ENCODE measurements around the gene TWSG1. TPM values are rescaled to one million over a fixed set of nuclear protein-coding genes. Genes with fewer than 3 reads are reported as not detected.
"Not testable (repeated sequence)": the region's sequence is repeated elsewhere in the genome, so short reads cannot be mapped to it uniquely, and the experiment has no call there.

TWSG1 gene
- total RNA-seq, 1 experiment from 2014 or later: 50.7 TPM

- no peak for DNase-seq (ENCODE audit: low spot score)
- in situ Hi-C loops (cut with HindIII; ENCODE audit: low sequenced_read_pairs): no loop called here
These were observed 102.5 kb downstream of the TWSG1 start for GRCh38 chr18:9437021-9437437.

DNA sequence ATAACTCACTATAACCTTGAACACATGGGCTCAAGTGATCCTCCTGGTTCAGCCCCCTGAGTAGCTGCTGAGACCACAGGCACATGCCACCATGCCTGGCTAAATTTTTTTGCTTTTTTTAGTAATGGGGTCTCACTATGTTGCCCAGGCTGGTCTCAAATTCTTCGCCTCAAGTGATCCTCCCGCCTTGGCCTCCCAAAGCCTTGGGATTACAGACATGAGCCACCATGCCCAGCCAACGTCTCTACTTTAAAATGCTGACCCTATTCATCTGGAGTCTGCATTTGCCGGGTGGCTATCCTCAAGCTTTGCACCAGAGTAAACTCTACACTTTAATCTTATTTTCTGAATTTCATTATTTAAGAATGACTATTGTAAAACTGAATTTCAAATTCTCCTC is 103.1 kb downstream of the TWSG1 start:
- no peak for DNase-seq (ENCODE audit: low spot score)
- in situ Hi-C loops (cut with HindIII; ENCODE audit: low sequenced_read_pairs): no loop called here

DNA sequence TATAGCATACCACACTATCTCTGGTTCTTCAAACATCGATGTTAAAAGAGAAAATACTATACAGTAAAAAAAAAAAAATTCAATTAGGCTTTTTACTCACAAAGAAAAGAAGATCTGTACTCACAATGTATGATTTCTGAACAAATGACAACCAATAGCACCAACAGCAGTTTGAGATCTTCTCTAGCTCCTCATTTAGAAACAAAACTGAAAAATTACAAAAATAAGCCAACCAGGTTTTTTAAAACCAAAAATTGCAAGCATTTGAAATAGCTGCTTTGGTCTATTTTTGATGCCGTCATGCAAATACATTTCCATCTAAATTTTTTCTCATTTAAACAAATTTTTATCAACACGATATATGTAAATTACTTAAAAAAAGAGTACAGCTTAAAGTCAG is 106.5 kb downstream of the TWSG1 start:
- DNase-seq (ENCODE audit: low spot score): no peak
- in situ Hi-C loops (cut with HindIII; ENCODE audit: low sequenced_read_pairs): no loop called here

GRCh38 chr18:9444549-9444948 is 110.0 kb downstream of the TWSG1 start:
- DNase-seq (ENCODE audit: low spot score): no peak
- in situ Hi-C loops (cut with HindIII; ENCODE audit: low sequenced_read_pairs): no loop called here

GRCh38 chr18:9446839-9447238 is 112.3 kb downstream of the TWSG1 start:
- in situ Hi-C loops (cut with HindIII; ENCODE audit: low sequenced_read_pairs): no loop called here

GRCh38 chr18:9447334-9447733 is 112.8 kb downstream of the TWSG1 start:
- in situ Hi-C loops (cut with HindIII; ENCODE audit: low sequenced_read_pairs): no loop called here
- no peak for DNase-seq (ENCODE audit: low spot score)

More at GRCh38 chr18:9446839-9447238, 112.3 kb downstream of the TWSG1 start:
- no peak for DNase-seq (ENCODE audit: low spot score)

GRCh38 chr18:9449600-9450414 is 115.2 kb downstream of the TWSG1 start:
- in situ Hi-C loops (cut with HindIII; ENCODE audit: low sequenced_read_pairs): no loop called here
- DNase-seq (ENCODE audit: low spot score): no peak

DNA sequence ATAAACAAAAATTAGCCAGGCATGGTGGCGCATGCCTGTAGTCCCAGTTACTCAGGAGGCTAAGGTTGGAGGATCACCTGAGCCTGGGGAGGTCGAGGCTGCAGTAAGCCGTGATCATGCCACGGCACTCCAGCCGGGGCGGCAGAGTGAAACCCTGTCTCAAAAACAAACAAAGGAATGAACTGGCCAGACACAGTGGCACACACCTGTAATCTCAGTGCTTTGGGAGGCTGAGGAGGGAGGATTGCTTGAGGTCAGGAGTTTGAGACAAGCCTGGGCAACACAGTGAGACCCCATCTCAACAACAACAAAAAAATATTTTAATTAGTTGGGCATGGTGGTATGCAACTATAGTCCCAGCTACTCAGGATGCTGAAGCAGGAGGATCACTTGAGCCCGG is 116.3 kb downstream of the TWSG1 start:
- DNase-seq (ENCODE audit: low spot score); in situ Hi-C loops (cut with HindIII; ENCODE audit: low sequenced_read_pairs): not testable (repeated sequence)

Other genes with a start within 250 kb of the TWSG1 start
- gene NDUFV2, start 232.1 kb upstream of the TWSG1 start, total RNA-seq (2014; rRNA removed; shearing (Covaris generic)): 221 and 286 TPM in 2 replicates
- gene ANKRD12, start 198.0 kb upstream of the TWSG1 start, total RNA-seq (2014; rRNA removed; shearing (Covaris generic)): 3.3 and 7.9 TPM in 2 replicates
- 54.2 and 65.3 TPM in 2 replicates for gene RALBP1, start 140.7 kb downstream of the TWSG1 start, total RNA-seq (2014; rRNA removed; shearing (Covaris generic))